SK-N-SH (cell line): ENCODE data around the gene THAP7. TPM values are rescaled to one million over a fixed set of nuclear protein-coding genes. Genes with fewer than 3 reads are reported as not detected.

Source experiments
- CTCF ChIA-PET: fragments of 300-600, 350-600 bp; formaldehyde crosslinking; extraction: SDS; loops from one replicate; lab custom pipeline; 2021; lab: Yijun Ruan, JAX
- POLR2A ChIA-PET: fragments of 350-600 bp; sonication (Branson Sonifier 250); formaldehyde crosslinking; extraction: SDS; loops from one replicate; lab custom pipeline; 2020; ENCODE audit warnings: antibody characterized with exemption, inconsistent platforms; lab: Yijun Ruan, JAX
- DNase-seq: peaks from one replicate; pipeline ENCODE4 v3.0.0; 2012
- H2AFZ ChIP-seq: fragments of 200-600 bp; sonication (generic); 2 replicates; pipeline ENCODE4 v1.8.1; 2016; ENCODE audit warnings: antibody characterized with exemption, mild to moderate bottlenecking, low read depth
- H3F3A ChIP-seq: fragments of 200-600 bp; sonication (generic); replicated peaks from 2 replicates; pipeline ENCODE3; 2016; ENCODE audit warnings: antibody characterized with exemption, mild to moderate bottlenecking; ENCODE audit not compliant: insufficient read depth
- H3K27ac ChIP-seq, 2 experiments: fragments of 200-500 bp in 1 of 2; fragments of 200-600 bp in 1 of 2; sonication (Bioruptor generic) in 1 of 2; sonication (generic), shearing (Covaris generic) in 1 of 2; 2 replicates each; pipeline versions ENCODE4 v1.5.1 to v1.6.1; 2014 to 2016; ENCODE audit warnings: low read depth in 2 of 2, inconsistent platforms in 1 of 2, low read length in 1 of 2, mild to moderate bottlenecking in 1 of 2, mixed read lengths in 1 of 2
- H3K27me3 ChIP-seq: fragments of 200-600 bp; sonication (generic), shearing (Covaris generic); 2 replicates; pipeline ENCODE4 v1.6.1; 2016; ENCODE audit warnings: mixed run types; ENCODE audit not compliant: insufficient read depth
- H3K36me3 ChIP-seq, 2 experiments: fragments of 200-500 bp in 1 of 2; fragments of 200-600 bp in 1 of 2; sonication (Bioruptor generic) in 1 of 2; sonication (generic) in 1 of 2; replicated peaks in 1 of 2; 2 replicates each; pipeline versions ENCODE3 to v1.5.1; 2014 to 2016; ENCODE audit warnings: low read length in 1 of 2, mild to moderate bottlenecking in 1 of 2; ENCODE audit not compliant: insufficient read depth in 2 of 2, control insufficient read depth in 1 of 2
- H3K4me1 ChIP-seq, 2 experiments: fragments of 200-500 bp in 1 of 2; fragments of 200-600 bp in 1 of 2; sonication (Bioruptor generic) in 1 of 2; sonication (generic), shearing (Covaris generic) in 1 of 2; 2 replicates each; pipeline versions ENCODE4 v1.5.1 to v1.6.1; 2014 to 2016; ENCODE audit warnings: low read depth in 1 of 2, low read length in 1 of 2, mixed run types in 1 of 2; ENCODE audit not compliant: insufficient read depth in 2 of 2, control insufficient read depth in 1 of 2
- H3K4me2 ChIP-seq: fragments of 200-600 bp; sonication (generic), shearing (Covaris generic); 2 replicates; pipeline ENCODE4 v1.6.1; 2017; ENCODE audit warnings: mixed run types
- H3K4me3 ChIP-seq, 2 experiments: fragments of 200-500 bp in 1 of 2; fragments of 200-600 bp in 1 of 2; sonication (Bioruptor generic) in 1 of 2; sonication (generic), shearing (Covaris generic) in 1 of 2; 2 replicates each; pipeline versions ENCODE4 v1.5.1 to v1.8.1; 2014 to 2016; ENCODE audit warnings: low read depth in 2 of 2, inconsistent platforms in 1 of 2, low read length in 1 of 2, mild to moderate bottlenecking in 1 of 2, mixed read lengths in 1 of 2, moderate library complexity in 1 of 2
- H3K79me2 ChIP-seq: fragments of 200-600 bp; sonication (generic); 2 replicates; pipeline ENCODE4 v1.8.1; 2017; ENCODE audit warnings: mild to moderate bottlenecking; ENCODE audit not compliant: insufficient read depth
- H3K9ac ChIP-seq: fragments of 200-600 bp; sonication (generic); 2 replicates; pipeline ENCODE4 v1.6.1; 2017; ENCODE audit warnings: mixed run types
- H3K9me2 ChIP-seq: fragments of 200-600 bp; sonication (generic); 2 replicates; pipeline ENCODE4 v1.6.1; 2017; ENCODE audit warnings: mixed run types
- H3K9me3 ChIP-seq: fragments of 200-600 bp; sonication (generic); 2 replicates; pipeline ENCODE4 v1.6.1; 2017; ENCODE audit warnings: mixed run types, mild to moderate bottlenecking, moderate library complexity
- H4K20me1 ChIP-seq: fragments of 200-600 bp; sonication (generic); 2 replicates; pipeline ENCODE4 v1.6.1; 2017; ENCODE audit warnings: mild to moderate bottlenecking, mixed run types; ENCODE audit not compliant: insufficient read depth
- CHD2 ChIP-seq: fragments of 150-350 bp; IDR thresholded peaks from 2 replicates; pipeline ENCODE4 v1.6.1; 2018; ENCODE audit warnings: low read length; ENCODE audit not compliant: partially characterized antibody
- ELF1 ChIP-seq: IDR thresholded peaks from 2 replicates; pipeline ENCODE4 v1.4.0; 2012
- EZH2phosphoT487 ChIP-seq: fragments of 200-600 bp; sonication (generic); IDR thresholded peaks from 2 replicates; pipeline ENCODE4 v1.6.1; 2017; ENCODE audit warnings: low read depth, mixed run types, mild to moderate bottlenecking, antibody characterized with exemption, moderate library complexity, borderline replicate concordance
- FOXM1 ChIP-seq: IDR thresholded peaks from 2 replicates; pipeline ENCODE4 v1.4.0; 2012; ENCODE audit warnings: low read depth, mild to moderate bottlenecking
- JUND ChIP-seq: IDR thresholded peaks from 2 replicates; pipeline ENCODE4 v1.4.0; 2012
- MAX ChIP-seq: IDR thresholded peaks from 2 replicates; pipeline ENCODE4 v1.4.0; 2012; ENCODE audit warnings: low read depth
- NFIC ChIP-seq: IDR thresholded peaks from 2 replicates; pipeline ENCODE4 v1.4.0; 2012; ENCODE audit warnings: borderline replicate concordance
- RFX5 ChIP-seq: IDR thresholded peaks from 2 replicates; pipeline ENCODE4 v1.6.1; 2012; ENCODE audit warnings: mild to moderate bottlenecking, improper control_type of control experiment, low read length
- SIN3A ChIP-seq: IDR thresholded peaks from 2 replicates; pipeline ENCODE4 v1.6.1; 2012; ENCODE audit warnings: low read depth, mild to moderate bottlenecking, low read length, moderate library complexity, borderline replicate concordance
- TAF1 ChIP-seq: IDR thresholded peaks from 2 replicates; pipeline ENCODE4 v1.6.1; 2012; ENCODE audit warnings: low read depth, mild to moderate bottlenecking, low read length, moderate library complexity, borderline replicate concordance
- USF2 ChIP-seq: fragments of 150-350 bp; IDR thresholded peaks from 2 replicates; pipeline ENCODE4 v1.6.1; 2017; ENCODE audit warnings: antibody characterized with exemption, low read length, low read depth, borderline replicate concordance
- YY1 ChIP-seq: IDR thresholded peaks from 2 replicates; pipeline ENCODE4 v1.4.0; 2012; ENCODE audit warnings: low read depth, mild to moderate bottlenecking
- ZBTB33 ChIP-seq: IDR thresholded peaks from 2 replicates; pipeline ENCODE4 v1.4.0; 2012; ENCODE audit warnings: low read depth, borderline replicate concordance
- WGBS: methylation state at CpG from one replicate; pipeline ENCODE4 v1.1.6; 2017; ENCODE audit warnings: low lambda C conversion rate; 5-methylcytosine and 5-hydroxymethylcytosine counted together
- polyA plus RNA-seq, 3 experiments: library from polyadenylated mRNA; depleted of rRNA; stranded (reverse); fragments of >200 nt; gene quantifications; 2 replicates each; pipeline ENCODE4 v1.2.3, GENCODE V29; 2012
- TF ChIP-seq, protein P1 (sequence below): IDR thresholded peaks from 2 replicates; pipeline ENCODE4 v1.6.1; 2012; ENCODE audit warnings: mild to moderate bottlenecking, low read depth, low read length, moderate library complexity

The THAP7 gene
- polyA plus RNA-seq, 1 of the 3 experiments (the other 2 are of a cell fraction), result 32.0 TPM

DNA sequence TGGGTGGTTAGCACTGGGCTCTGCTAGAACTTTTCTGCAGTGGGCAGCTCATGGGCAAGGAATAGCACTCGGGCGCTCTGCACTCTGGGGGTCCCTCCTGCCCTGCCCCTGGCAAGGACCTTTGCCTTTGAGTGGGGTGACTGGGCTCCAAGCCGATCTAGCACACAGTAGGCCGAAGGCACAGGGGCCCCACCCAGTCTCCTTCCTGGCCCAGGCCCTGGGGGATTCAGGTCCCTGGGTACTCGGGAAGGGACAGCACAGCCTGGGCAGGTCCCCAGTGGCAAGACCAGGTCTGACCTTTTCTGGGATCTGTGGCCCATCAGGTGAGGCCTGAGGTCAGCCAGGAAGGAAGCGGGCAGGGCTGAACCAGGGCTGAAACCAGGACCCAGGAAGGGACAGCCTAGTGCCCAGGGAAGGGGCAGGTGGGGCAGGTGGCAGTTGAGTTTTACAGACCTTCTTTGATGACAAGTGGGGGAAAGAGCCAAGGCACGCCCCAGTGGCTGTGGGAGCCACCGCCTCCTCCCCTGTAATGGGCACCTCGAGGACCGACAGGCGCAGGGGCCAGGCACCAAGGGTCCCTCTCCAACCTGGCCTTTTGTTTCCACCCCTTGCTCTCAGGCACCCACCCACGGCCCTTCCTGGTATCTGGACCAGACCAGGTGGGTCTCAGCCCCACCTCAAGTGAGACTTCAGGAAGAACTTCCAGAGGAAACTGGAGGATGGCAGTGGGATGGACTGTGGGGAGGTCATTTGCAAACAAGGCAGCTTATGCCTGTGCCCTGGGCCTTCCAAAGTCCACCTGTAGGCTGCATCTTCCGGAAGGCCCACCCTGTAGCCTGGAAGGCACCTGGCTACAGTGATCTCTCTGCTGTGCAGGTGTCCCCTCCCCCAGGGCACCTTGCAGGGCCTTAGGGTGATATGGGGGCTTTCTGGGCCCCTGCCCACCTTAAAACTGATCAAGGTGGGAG, 35.7 kb downstream of the THAP7 start:
- TF ChIP-seq MAX (no peak), CHD2 (no peak), JUND (no peak), EZH2phosphoT487 (no peak), NFIC (no peak), USF2 (no peak), ZBTB33 (no peak), TAF1 (no peak), RFX5 (no peak), YY1 (no peak), ELF1 (no peak), FOXM1 (no peak), SIN3A (no peak)
- TF ChIP-seq, protein P1, sequence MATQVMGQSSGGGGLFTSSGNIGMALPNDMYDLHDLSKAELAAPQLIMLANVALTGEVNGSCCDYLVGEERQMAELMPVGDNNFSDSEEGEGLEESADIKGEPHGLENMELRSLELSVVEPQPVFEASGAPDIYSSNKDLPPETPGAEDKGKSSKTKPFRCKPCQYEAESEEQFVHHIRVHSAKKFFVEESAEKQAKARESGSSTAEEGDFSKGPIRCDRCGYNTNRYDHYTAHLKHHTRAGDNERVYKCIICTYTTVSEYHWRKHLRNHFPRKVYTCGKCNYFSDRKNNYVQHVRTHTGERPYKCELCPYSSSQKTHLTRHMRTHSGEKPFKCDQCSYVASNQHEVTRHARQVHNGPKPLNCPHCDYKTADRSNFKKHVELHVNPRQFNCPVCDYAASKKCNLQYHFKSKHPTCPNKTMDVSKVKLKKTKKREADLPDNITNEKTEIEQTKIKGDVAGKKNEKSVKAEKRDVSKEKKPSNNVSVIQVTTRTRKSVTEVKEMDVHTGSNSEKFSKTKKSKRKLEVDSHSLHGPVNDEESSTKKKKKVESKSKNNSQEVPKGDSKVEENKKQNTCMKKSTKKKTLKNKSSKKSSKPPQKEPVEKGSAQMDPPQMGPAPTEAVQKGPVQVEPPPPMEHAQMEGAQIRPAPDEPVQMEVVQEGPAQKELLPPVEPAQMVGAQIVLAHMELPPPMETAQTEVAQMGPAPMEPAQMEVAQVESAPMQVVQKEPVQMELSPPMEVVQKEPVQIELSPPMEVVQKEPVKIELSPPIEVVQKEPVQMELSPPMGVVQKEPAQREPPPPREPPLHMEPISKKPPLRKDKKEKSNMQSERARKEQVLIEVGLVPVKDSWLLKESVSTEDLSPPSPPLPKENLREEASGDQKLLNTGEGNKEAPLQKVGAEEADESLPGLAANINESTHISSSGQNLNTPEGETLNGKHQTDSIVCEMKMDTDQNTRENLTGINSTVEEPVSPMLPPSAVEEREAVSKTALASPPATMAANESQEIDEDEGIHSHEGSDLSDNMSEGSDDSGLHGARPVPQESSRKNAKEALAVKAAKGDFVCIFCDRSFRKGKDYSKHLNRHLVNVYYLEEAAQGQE, result no peak
- Histone ChIP-seq H3K27ac (no peak overlapping the region), H3K4me3 (no peak overlapping the region), H3K9ac (no peak overlapping the region), H3K9me2 (no peaks in the 10 kb centered on the region), H3F3A (no peaks in the 10 kb centered on the region), H3K4me1 (peaks cover 0 to 26% of the 10 kb centered on the region in 2 experiments; a peak in 1 of 4 replicates), H2AFZ (no peak overlapping the region), H3K79me2 (no peaks in the 10 kb centered on the region), H3K36me3 (no peaks in the 10 kb centered on the region), H3K4me2 (no peak overlapping the region), H3K9me3 (no peaks in the 10 kb centered on the region), H3K27me3 (no peaks in the 10 kb centered on the region), H4K20me1 (no peaks in the 10 kb centered on the region)
- POLR2A ChIA-PET, result no interaction called here
- DNase-seq, result peak; percentile 47
- CTCF ChIA-PET, result interaction anchor here (1.4 to 7.0 kb wide), 3 partner anchors 8 to 80 kb away, joined by 3 to 44 read pairs (median 16); no protein-coding TSS in a partner anchor
- 97% methylated on average over 7 of the region's 13 CpGs for WGBS
